WTC11 (cell line): ENCODE measurements around the gene ARHGAP6. TPM values are rescaled to one million over a fixed set of nuclear protein-coding genes. Genes with fewer than 3 reads are reported as not detected.

Experiments used
- ATAC-seq: fragments of 200-7000 bp; cut with Tn5 transposase; 2 replicates; pipeline ENCODE4 v1.10.0; 2021; ENCODE audit warnings: mild to moderate bottlenecking, moderate library complexity
- CTCF ChIA-PET: fragments of 300-600 bp; sonication (Branson Sonifier 250); formaldehyde crosslinking; loops from one replicate; lab custom pipeline; 2021; ENCODE audit warnings: antibody characterized with exemption; lab: Charles Lee
- POLR2A ChIA-PET: fragments of 350-600 bp; sonication (Branson Sonifier 250); formaldehyde crosslinking; loops from one replicate; lab custom pipeline; 2021; ENCODE audit warnings: antibody characterized with exemption; lab: Charles Lee
- DNase-seq: peaks from one replicate; pipeline ENCODE4 v3.0.0; 2021; ENCODE audit warnings: low spot score
- H3K27ac Mint-ChIP-seq: 2 replicates; pipeline ENCODE4 v1.8.0; 2021; ENCODE audit warnings: mixed read lengths
- H3K27me3 Mint-ChIP-seq: 2 replicates; pipeline ENCODE4 v1.8.0; 2021; ENCODE audit warnings: low read depth, mild to moderate bottlenecking, moderate library complexity, mixed read lengths
- H3K36me3 Mint-ChIP-seq: 2 replicates; pipeline ENCODE4 v1.8.0; 2021; ENCODE audit warnings: mixed read lengths
- H3K4me1 Mint-ChIP-seq: 2 replicates; pipeline ENCODE4 v1.8.0; 2022; ENCODE audit warnings: mixed read lengths
- H3K4me3 Mint-ChIP-seq: 2 replicates; pipeline ENCODE4 v1.8.0; 2021; ENCODE audit warnings: mild to moderate bottlenecking, moderate library complexity, mixed read lengths
- H3K9me3 Mint-ChIP-seq: 2 replicates; pipeline ENCODE4 v1.8.0; 2021; ENCODE audit warnings: mixed read lengths
- ARID4B ChIP-seq: sonication (generic); formaldehyde crosslinking; IDR thresholded peaks from 2 replicates; pipeline ENCODE4 v1.8.0; 2023; ENCODE audit warnings: missing genetic modification reagents, mild to moderate bottlenecking, borderline replicate concordance
- ATF1 ChIP-seq: sonication (generic); formaldehyde crosslinking; IDR thresholded peaks from 2 replicates; pipeline ENCODE4 v1.8.1; 2023; ENCODE audit warnings: mild to moderate bottlenecking, moderate library complexity, missing genetic modification reagents
- CTCF ChIP-seq: fragments of 200-600 bp; IDR thresholded peaks from 2 replicates; pipeline ENCODE4 v1.8.0; 2022; ENCODE audit warnings: antibody characterized with exemption
- JUN ChIP-seq: sonication (generic); formaldehyde crosslinking; IDR thresholded peaks from 2 replicates; pipeline ENCODE4 v1.8.0; 2023; ENCODE audit warnings: mild to moderate bottlenecking, missing genetic modification reagents
- KAT7 ChIP-seq: sonication (generic); formaldehyde crosslinking; IDR thresholded peaks from 2 replicates; pipeline ENCODE4 v1.8.1; 2023; ENCODE audit warnings: missing genetic modification reagents, mild to moderate bottlenecking, borderline replicate concordance
- NFE2L1 ChIP-seq: sonication (generic); formaldehyde crosslinking; IDR thresholded peaks from 2 replicates; pipeline ENCODE4 v1.8.1; 2023; ENCODE audit warnings: missing genetic modification reagents
- NR2C2 ChIP-seq: sonication (generic); formaldehyde crosslinking; IDR thresholded peaks from 2 replicates; pipeline ENCODE4 v1.8.0; 2022; ENCODE audit warnings: mild to moderate bottlenecking, missing genetic modification reagents
- RELA ChIP-seq: sonication (generic); formaldehyde crosslinking; IDR thresholded peaks from 2 replicates; pipeline ENCODE4 v1.8.1; 2022; ENCODE audit warnings: missing genetic modification reagents, mild to moderate bottlenecking, borderline replicate concordance
- SOX15 ChIP-seq: fragments of 250-450 bp; sonication (Bioruptor Pico); IDR thresholded peaks from 2 replicates; pipeline ENCODE4 v1.9.0; 2021; ENCODE audit warnings: mild to moderate bottlenecking
- TEAD1 ChIP-seq: sonication (generic); formaldehyde crosslinking; IDR thresholded peaks from 2 replicates; pipeline ENCODE4 v1.8.0; 2022; ENCODE audit warnings: mild to moderate bottlenecking, missing genetic modification reagents
- ZNF138 ChIP-seq: sonication (generic); formaldehyde crosslinking; conservative IDR thresholded peaks from 2 replicates; pipeline ENCODE4 v1.8.1; 2022; ENCODE audit warnings: mild to moderate bottlenecking, moderate library complexity, missing genetic modification reagents
- ZNF232 ChIP-seq: sonication (generic); formaldehyde crosslinking; IDR thresholded peaks from 2 replicates; pipeline ENCODE4 v1.8.0; 2022; ENCODE audit warnings: mild to moderate bottlenecking, missing genetic modification reagents
- ZNF317 ChIP-seq: sonication (generic); formaldehyde crosslinking; IDR thresholded peaks from 2 replicates; pipeline ENCODE4 v1.8.1; 2023; ENCODE audit warnings: low read depth, mild to moderate bottlenecking, moderate library complexity, missing genetic modification reagents, borderline replicate concordance
- total RNA-seq: library from RNA; stranded (reverse); gene quantifications from 3 replicates; pipeline ENCODE4 v1.2.3, GENCODE V29; 2021
- TF ChIP-seq, protein P1 (sequence below): sonication (generic); formaldehyde crosslinking; IDR thresholded peaks from 2 replicates; pipeline ENCODE4 v1.8.0; 2022; ENCODE audit warnings: missing genetic modification reagents
- TF ChIP-seq, protein P2 (sequence below): sonication (generic); formaldehyde crosslinking; IDR thresholded peaks from 2 replicates; pipeline ENCODE4 v1.8.1; 2022; ENCODE audit warnings: mild to moderate bottlenecking, moderate library complexity, missing genetic modification reagents

ARHGAP6 gene
- total RNA-seq, 1 experiment from 2014 or later: 1.0 TPM

GRCh38 chrX:11403631-11404030 lies 262.1 kb downstream of the ARHGAP6 start:
- TF ChIP-seq ARID4B (CRISPR knock-in tag) (no peak), ZNF232 (CRISPR knock-in tag) (no peak), TEAD1 (no peak), JUN (CRISPR knock-in tag) (no peak), ATF1 (no peak), NR2C2 (CRISPR knock-in tag) (no peak), ZNF317 (no peak)
- TF ChIP-seq, protein P1, sequence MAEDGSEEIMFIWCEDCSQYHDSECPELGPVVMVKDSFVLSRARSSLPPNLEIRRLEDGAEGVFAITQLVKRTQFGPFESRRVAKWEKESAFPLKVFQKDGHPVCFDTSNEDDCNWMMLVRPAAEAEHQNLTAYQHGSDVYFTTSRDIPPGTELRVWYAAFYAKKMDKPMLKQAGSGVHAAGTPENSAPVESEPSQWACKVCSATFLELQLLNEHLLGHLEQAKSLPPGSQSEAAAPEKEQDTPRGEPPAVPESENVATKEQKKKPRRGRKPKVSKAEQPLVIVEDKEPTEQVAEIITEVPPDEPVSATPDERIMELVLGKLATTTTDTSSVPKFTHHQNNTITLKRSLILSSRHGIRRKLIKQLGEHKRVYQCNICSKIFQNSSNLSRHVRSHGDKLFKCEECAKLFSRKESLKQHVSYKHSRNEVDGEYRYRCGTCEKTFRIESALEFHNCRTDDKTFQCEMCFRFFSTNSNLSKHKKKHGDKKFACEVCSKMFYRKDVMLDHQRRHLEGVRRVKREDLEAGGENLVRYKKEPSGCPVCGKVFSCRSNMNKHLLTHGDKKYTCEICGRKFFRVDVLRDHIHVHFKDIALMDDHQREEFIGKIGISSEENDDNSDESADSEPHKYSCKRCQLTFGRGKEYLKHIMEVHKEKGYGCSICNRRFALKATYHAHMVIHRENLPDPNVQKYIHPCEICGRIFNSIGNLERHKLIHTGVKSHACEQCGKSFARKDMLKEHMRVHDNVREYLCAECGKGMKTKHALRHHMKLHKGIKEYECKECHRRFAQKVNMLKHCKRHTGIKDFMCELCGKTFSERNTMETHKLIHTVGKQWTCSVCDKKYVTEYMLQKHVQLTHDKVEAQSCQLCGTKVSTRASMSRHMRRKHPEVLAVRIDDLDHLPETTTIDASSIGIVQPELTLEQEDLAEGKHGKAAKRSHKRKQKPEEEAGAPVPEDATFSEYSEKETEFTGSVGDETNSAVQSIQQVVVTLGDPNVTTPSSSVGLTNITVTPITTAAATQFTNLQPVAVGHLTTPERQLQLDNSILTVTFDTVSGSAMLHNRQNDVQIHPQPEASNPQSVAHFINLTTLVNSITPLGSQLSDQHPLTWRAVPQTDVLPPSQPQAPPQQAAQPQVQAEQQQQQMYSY (CRISPR knock-in tag): no peak
- TF ChIP-seq, protein P2, sequence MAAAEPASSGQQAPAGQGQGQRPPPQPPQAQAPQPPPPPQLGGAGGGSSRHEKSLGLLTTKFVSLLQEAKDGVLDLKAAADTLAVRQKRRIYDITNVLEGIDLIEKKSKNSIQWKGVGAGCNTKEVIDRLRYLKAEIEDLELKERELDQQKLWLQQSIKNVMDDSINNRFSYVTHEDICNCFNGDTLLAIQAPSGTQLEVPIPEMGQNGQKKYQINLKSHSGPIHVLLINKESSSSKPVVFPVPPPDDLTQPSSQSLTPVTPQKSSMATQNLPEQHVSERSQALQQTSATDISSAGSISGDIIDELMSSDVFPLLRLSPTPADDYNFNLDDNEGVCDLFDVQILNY (CRISPR knock-in tag): no peak
- Mint-ChIP-seq H3K36me3 (no peaks in the 10 kb centered on the region), H3K4me3 (no peak overlapping the region), H3K27me3 (no peaks in the 10 kb centered on the region), H3K4me1 (no peaks in the 10 kb centered on the region), H3K9me3 (no peaks in the 10 kb centered on the region), H3K27ac (no peak overlapping the region)
- POLR2A ChIA-PET: no interaction called here
- DNase-seq (no peak), ATAC-seq (no peak)
- CTCF ChIA-PET: no interaction called here

DNA sequence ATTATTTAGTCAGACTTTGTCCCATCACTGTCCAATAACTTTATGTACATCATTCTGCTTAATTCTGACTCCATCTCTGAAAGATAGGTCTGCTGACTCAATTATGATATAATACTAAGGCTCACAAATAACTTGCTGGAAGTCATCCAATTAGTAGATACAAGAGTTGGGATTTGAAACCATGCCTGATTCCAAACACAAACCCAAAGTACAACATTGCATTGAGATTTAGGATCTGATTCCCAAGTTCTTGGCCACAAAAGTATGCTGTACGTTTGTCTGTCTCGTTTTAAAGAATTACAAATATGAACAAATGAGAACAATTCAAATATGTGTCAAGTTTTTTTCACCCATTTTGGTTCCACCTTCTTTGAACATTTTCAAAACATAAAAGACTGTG lies 263.8 kb downstream of the ARHGAP6 start:
- H3K9me3 Mint-ChIP-seq: no peaks in the 10 kb centered on the region
- POLR2A ChIA-PET: no interaction called here
- ATAC-seq: no peak

More for the DNA sequence above, 263.8 kb downstream of the ARHGAP6 start:
- no peak overlapping the region for H3K4me3 Mint-ChIP-seq
- DNase-seq: no peak
- TF ChIP-seq NFE2L1: no peak
- no peak for TF ChIP-seq RELA (CRISPR knock-in tag)
- TF ChIP-seq ZNF138 (CRISPR knock-in tag): no peak
- no peak for TF ChIP-seq SOX15 (CRISPR knock-in tag)
- no peak for TF ChIP-seq KAT7 (CRISPR knock-in tag)
- TF ChIP-seq CTCF: no peak
- TF ChIP-seq, all 79 proteins: peak for 0
- no peak overlapping the region for H3K27ac Mint-ChIP-seq
- H3K27me3 Mint-ChIP-seq: no peaks in the 10 kb centered on the region
- H3K4me1 Mint-ChIP-seq: no peaks in the 10 kb centered on the region
- CTCF ChIA-PET: no interaction called here
- no peaks in the 10 kb centered on the region for H3K36me3 Mint-ChIP-seq
